ENCODE results near the gene C1QL1.

The C1QL1 gene

DNA sequence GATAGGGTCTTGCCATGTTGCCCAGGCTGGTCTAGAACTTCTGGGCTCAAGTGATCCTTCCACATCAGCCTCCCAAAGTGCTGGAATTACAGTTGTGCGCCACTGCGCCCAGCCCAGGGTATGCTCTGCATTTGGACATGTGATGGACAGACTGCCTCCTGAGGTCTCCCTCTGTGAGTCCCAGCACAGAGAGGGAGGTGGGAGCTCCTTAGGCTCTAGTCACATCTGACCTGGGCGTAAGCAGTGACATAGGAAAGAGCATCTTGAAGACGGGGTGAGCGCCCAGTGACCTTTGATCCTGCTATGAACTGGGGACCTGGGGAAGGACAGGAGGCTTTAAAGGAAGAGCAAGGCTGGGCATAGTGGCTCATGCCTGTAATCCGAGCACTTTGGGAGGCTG is 50.6 kb downstream of the C1QL1 start:
- Histone ChIP-seq H3K27me3 (ENCODE audit: insufficient read depth, insufficient read length) (peaks cover 12% of the 10 kb centered on the region), H3K9ac (ENCODE audit: insufficient read length, low read depth) (no peak overlapping the region), H3K4me3 (ENCODE audit: insufficient read length, low read depth) (no peak overlapping the region), H3K4me1 (ENCODE audit: insufficient read depth, insufficient read length) (peaks cover 10% of the 10 kb centered on the region), H3K36me3 (ENCODE audit: insufficient read depth, insufficient read length, low read length) (no peaks in the 10 kb centered on the region), H3K9me3 (ENCODE audit: insufficient read depth, low read length) (no peaks in the 10 kb centered on the region)
- DNase-seq (ENCODE audit: low read depth, low spot score): no peak
- no peak for TF ChIP-seq YY1 (IDR thresholded peaks at IDR 0.05; ENCODE audit: insufficient read depth, insufficient read length)
- no peak for TF ChIP-seq ZNF274 (IDR thresholded peaks at IDR 0.05; ENCODE audit: low read depth, low read length)
- no peak for TF ChIP-seq SUZ12 (IDR thresholded peaks at IDR 0.05; ENCODE audit: extremely low read depth, insufficient read depth, insufficient read length)

- Histone ChIP-seq H3K9ac (ENCODE audit: insufficient read length, low read depth) (no peak overlapping the region), H3K4me1 (ENCODE audit: insufficient read depth, insufficient read length) (peaks cover 7% of the 10 kb centered on the region), H3K27me3 (ENCODE audit: insufficient read depth, insufficient read length) (peaks cover 17% of the 10 kb centered on the region), H3K9me3 (ENCODE audit: insufficient read depth, low read length) (no peaks in the 10 kb centered on the region), H3K36me3 (ENCODE audit: insufficient read depth, insufficient read length, low read length) (no peaks in the 10 kb centered on the region), H3K4me3 (ENCODE audit: insufficient read length, low read depth) (no peak overlapping the region)
- TF ChIP-seq YY1 (IDR thresholded peaks at IDR 0.05; ENCODE audit: insufficient read depth, insufficient read length) (no peak), SUZ12 (IDR thresholded peaks at IDR 0.05; ENCODE audit: extremely low read depth, insufficient read depth, insufficient read length) (no peak), ZNF274 (IDR thresholded peaks at IDR 0.05; ENCODE audit: low read depth, low read length) (no peak)
- DNase-seq (ENCODE audit: low read depth, low spot score): no peak
These were observed 51.3 kb downstream of the C1QL1 start for GRCh38 chr17:44916781-44917241.

DNA sequence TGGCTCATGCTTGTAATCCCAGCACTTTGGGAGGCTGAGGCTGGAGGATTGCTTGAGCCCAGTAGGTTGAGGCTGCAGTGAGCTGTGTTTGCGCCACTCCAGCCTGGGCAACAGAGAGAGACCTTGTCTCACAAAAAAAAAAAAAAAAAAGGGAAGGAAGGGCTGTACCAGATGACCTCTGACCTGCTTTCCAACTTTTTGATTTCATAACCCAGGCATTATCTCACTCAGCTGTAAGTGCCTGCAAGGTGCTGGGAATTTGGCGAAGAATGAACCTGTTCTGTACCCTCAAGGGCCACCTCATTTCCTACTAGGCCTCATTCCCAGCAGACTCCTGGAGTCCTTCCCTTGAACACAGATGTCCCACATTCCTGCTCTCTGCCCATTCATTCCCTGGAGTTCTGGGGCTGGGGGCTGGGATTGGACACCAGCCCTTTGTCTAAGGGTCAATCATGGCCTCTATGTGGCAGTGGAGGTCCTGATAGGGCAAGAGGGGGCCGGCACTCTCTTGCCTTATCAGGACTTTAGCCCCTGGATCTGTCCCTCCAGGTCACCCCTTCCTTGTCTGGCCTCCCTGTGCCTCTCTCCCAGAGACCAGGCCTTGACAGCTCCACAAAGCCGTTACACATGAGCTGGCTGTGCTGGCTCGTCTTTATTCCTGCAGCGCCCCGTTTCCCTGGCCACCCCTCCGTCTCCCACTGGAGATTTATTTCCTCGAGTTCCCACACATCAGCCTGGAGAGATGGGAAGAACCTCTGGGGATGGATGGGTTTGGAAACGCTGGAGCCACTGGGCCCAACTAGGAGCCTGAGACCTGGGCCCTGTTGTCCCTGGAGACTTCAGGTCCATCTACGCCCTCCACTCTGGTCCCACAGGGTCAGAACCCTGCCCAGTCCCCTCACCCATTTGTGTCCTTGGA is 52.0 kb downstream of the C1QL1 start:
- H3K27me3 ChIP-seq (ENCODE audit: insufficient read depth, insufficient read length): peaks cover 22% of the 10 kb centered on the region
- H3K9me3 ChIP-seq (ENCODE audit: insufficient read depth, low read length): no peaks in the 10 kb centered on the region
- no peaks in the 10 kb centered on the region for H3K36me3 ChIP-seq (ENCODE audit: insufficient read depth, insufficient read length, low read length)
- no peak overlapping the region for H3K9ac ChIP-seq (ENCODE audit: insufficient read length, low read depth)
- H3K4me3 ChIP-seq (ENCODE audit: insufficient read length, low read depth): no peak overlapping the region
- TF ChIP-seq YY1 (IDR thresholded peaks at IDR 0.05; ENCODE audit: insufficient read depth, insufficient read length) (no peak), SUZ12 (IDR thresholded peaks at IDR 0.05; ENCODE audit: extremely low read depth, insufficient read depth, insufficient read length) (no peak), ZNF274 (IDR thresholded peaks at IDR 0.05; ENCODE audit: low read depth, low read length) (no peak)
- no peak for DNase-seq (ENCODE audit: low read depth, low spot score)
- peaks cover 11% of the 10 kb centered on the region for H3K4me1 ChIP-seq (ENCODE audit: insufficient read depth, insufficient read length)

DNA sequence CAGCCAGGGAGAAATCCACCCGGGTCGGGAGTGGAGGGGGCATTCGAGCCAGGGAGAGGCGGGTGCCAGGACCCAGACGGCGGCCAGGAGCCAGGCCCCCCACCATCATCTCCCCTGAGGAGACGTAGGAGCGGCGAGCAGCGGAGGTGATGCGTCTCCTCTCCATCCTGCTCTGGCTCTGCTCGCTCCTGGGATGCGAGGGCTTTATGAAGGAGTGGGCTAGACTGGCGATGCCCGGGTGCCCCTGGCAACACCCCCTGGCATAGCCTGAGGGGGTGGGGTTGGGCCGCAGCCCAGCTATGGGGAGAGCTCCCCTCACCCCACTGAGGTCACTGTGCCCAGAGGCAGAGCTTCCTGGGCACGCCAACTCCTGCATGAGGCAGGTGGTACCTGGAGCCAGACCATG is 52.8 kb downstream of the C1QL1 start, which contains the start of gene GFAP:
Gene GFAP (minus strand): TSS at position 180 of the 406 bp plus-strand sequence. CDS start 14 bp downstream, at position 166.
- Histone ChIP-seq H3K4me1 (ENCODE audit: insufficient read depth, insufficient read length) (peaks cover 9% of the 10 kb centered on the region), H3K27me3 (ENCODE audit: insufficient read depth, insufficient read length) (peaks cover 22% of the 10 kb centered on the region)
- DNase-seq (ENCODE audit: low read depth, low spot score): no peak

GRCh38 chr17:44914698-44915271 is 53.3 kb downstream of the C1QL1 start:
- peaks cover 22% of the 10 kb centered on the region for H3K27me3 ChIP-seq (ENCODE audit: insufficient read depth, insufficient read length)
- H3K9me3 ChIP-seq (ENCODE audit: insufficient read depth, low read length): no peaks in the 10 kb centered on the region
- TF ChIP-seq YY1 (IDR thresholded peaks at IDR 0.05; ENCODE audit: insufficient read depth, insufficient read length) (no peak), SUZ12 (IDR thresholded peaks at IDR 0.05; ENCODE audit: extremely low read depth, insufficient read depth, insufficient read length) (no peak), ZNF274 (IDR thresholded peaks at IDR 0.05; ENCODE audit: low read depth, low read length) (no peak)
- no peak for DNase-seq (ENCODE audit: low read depth, low spot score)
- no peak overlapping the region for H3K4me3 ChIP-seq (ENCODE audit: insufficient read length, low read depth)
- H3K4me1 ChIP-seq (ENCODE audit: insufficient read depth, insufficient read length): peaks cover 11% of the 10 kb centered on the region
- no peaks in the 10 kb centered on the region for H3K36me3 ChIP-seq (ENCODE audit: insufficient read depth, insufficient read length, low read length)
- no peak overlapping the region for H3K9ac ChIP-seq (ENCODE audit: insufficient read length, low read depth)

More for the DNA sequence above, 52.8 kb downstream of the C1QL1 start, which contains the start of gene GFAP:
- Histone ChIP-seq H3K36me3 (ENCODE audit: insufficient read depth, insufficient read length, low read length) (no peaks in the 10 kb centered on the region), H3K9ac (ENCODE audit: insufficient read length, low read depth) (no peak within 1 kb of the TSS), H3K9me3 (ENCODE audit: insufficient read depth, low read length) (no peaks in the 10 kb centered on the region), H3K4me3 (ENCODE audit: insufficient read length, low read depth) (no peak within 1 kb of the TSS)
- TF ChIP-seq ZNF274 (IDR thresholded peaks at IDR 0.05; ENCODE audit: low read depth, low read length) (no peak), SUZ12 (IDR thresholded peaks at IDR 0.05; ENCODE audit: extremely low read depth, insufficient read depth, insufficient read length) (no peak), YY1 (IDR thresholded peaks at IDR 0.05; ENCODE audit: insufficient read depth, insufficient read length) (no peak)

DNA sequence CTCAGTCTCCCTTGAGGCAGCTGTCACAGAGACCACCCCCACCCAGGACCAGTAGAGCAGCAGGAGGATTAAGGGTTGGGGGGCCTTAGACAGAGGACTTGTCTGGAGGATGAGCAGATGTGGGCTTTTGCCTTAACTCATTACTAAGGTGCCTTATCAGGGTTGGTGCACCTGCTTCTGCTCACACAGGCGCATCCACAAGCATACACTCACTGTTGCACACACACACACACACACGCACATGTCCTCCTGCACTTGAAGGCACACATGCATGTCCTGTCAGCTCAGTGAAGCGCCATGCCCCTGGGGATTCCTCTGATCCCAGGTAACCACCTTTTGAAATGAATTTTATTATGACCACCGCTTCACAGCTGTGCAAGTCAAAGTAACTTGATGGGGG is 54.0 kb downstream of the C1QL1 start:
- Histone ChIP-seq H3K36me3 (ENCODE audit: insufficient read depth, insufficient read length, low read length) (no peaks in the 10 kb centered on the region), H3K4me1 (ENCODE audit: insufficient read depth, insufficient read length) (peaks cover 15% of the 10 kb centered on the region), H3K4me3 (ENCODE audit: insufficient read length, low read depth) (no peak overlapping the region), H3K9me3 (ENCODE audit: insufficient read depth, low read length) (no peaks in the 10 kb centered on the region), H3K27me3 (ENCODE audit: insufficient read depth, insufficient read length) (peaks cover 22% of the 10 kb centered on the region), H3K9ac (ENCODE audit: insufficient read length, low read depth) (no peak overlapping the region)
- DNase-seq (ENCODE audit: low read depth, low spot score): no peak
- TF ChIP-seq YY1 (IDR thresholded peaks at IDR 0.05; ENCODE audit: insufficient read depth, insufficient read length): no peak
- no peak for TF ChIP-seq ZNF274 (IDR thresholded peaks at IDR 0.05; ENCODE audit: low read depth, low read length)
- no peak for TF ChIP-seq SUZ12 (IDR thresholded peaks at IDR 0.05; ENCODE audit: extremely low read depth, insufficient read depth, insufficient read length)

GRCh38 chr17:44913676-44914075 is 54.4 kb downstream of the C1QL1 start:
- no peak for TF ChIP-seq ZNF274 (IDR thresholded peaks at IDR 0.05; ENCODE audit: low read depth, low read length)
- no peak for TF ChIP-seq YY1 (IDR thresholded peaks at IDR 0.05; ENCODE audit: insufficient read depth, insufficient read length)

More at GRCh38 chr17:44913676-44914075, 54.4 kb downstream of the C1QL1 start:
- no peak for DNase-seq (ENCODE audit: low read depth, low spot score)
- Histone ChIP-seq H3K4me1 (ENCODE audit: insufficient read depth, insufficient read length) (peaks cover 16% of the 10 kb centered on the region), H3K9me3 (ENCODE audit: insufficient read depth, low read length) (no peaks in the 10 kb centered on the region), H3K27me3 (ENCODE audit: insufficient read depth, insufficient read length) (peaks cover 22% of the 10 kb centered on the region), H3K36me3 (ENCODE audit: insufficient read depth, insufficient read length, low read length) (no peaks in the 10 kb centered on the region), H3K9ac (ENCODE audit: insufficient read length, low read depth) (no peak overlapping the region), H3K4me3 (ENCODE audit: insufficient read length, low read depth) (no peak overlapping the region)
